Right cardiac atrium (tissue), 5 donors: ENCODE results near the gene EPSTI1. TPM values are rescaled to one million over a fixed set of nuclear protein-coding genes. Genes with fewer than 3 reads are reported as not detected.

Experiments used
- ATAC-seq, 2 donors: fragments of 200-7000 bp; cut with Tn5 transposase; one replicate each; pipeline versions ENCODE4 v1.8.0 to v1.9.1; 2020; ENCODE audit warnings: moderate library complexity in 2 of 2, mild to moderate bottlenecking in 1 of 2
- DNase-seq, 3 donors: peaks; one replicate each; pipeline ENCODE4 v3.0.0-alpha.2; 2020
- H3K27ac ChIP-seq: one replicate; pipeline ENCODE4 v1.5.1; 2013; ENCODE audit warnings: mild to moderate bottlenecking, low read length, control low read depth, moderate library complexity
- H3K27me3 ChIP-seq: one replicate; pipeline ENCODE4 v1.6.1; 2013; ENCODE audit not compliant: control insufficient read depth, insufficient read depth
- H3K4me1 ChIP-seq: one replicate; pipeline ENCODE4 v1.6.1; 2013; ENCODE audit warnings: low read length; ENCODE audit not compliant: control insufficient read depth, insufficient read depth
- H3K4me3 ChIP-seq: one replicate; pipeline ENCODE4 v1.5.1; 2013; ENCODE audit warnings: low read length, control low read depth
- H3K9me3 ChIP-seq: one replicate; pipeline ENCODE4 v1.6.1; 2013; ENCODE audit warnings: low read length; ENCODE audit not compliant: control insufficient read depth
- WGBS: extraction: QIAGEN DNeasy Blood & Tissue Kit; methylation state at CpG from one replicate; pipeline ENCODE4 v1.1.7; 2013; 5-methylcytosine and 5-hydroxymethylcytosine counted together
- intact Hi-C, 4 donors: fragments of 100-400 bp; cut with DNase I; formaldehyde crosslinking; loops; one replicate each; pipeline versions ENCODE4 v1.11.0 to v1.14.0; 2022 to 2023
- polyA plus RNA-seq: library from polyadenylated mRNA; stranded (reverse); fragments of 200-250 nt; gene quantifications from one replicate; pipeline ENCODE4 v1.2.3, GENCODE V29; 2013
- total RNA-seq, 4 donors: library from RNA; stranded (reverse); fragmentation: NEBNext Ultra II Directional; extraction: Animal tissue kit (Norgen Biotek cat#: 25700); gene quantifications; one replicate each; pipeline ENCODE4 v1.2.1, GENCODE V29; 2021
- donor health status: healthy with polysubstance abuse.
- donor health status: DM: no; HTN: yes; CAD: no.
- donor health status: DM: no; HTN: no; CAD: no.
- donor health status: DM: no; HTN: yes; CAD: no; lungs with severe emphysema.
- donor health status: DM: yes; HTN: yes; CAD: no.

EPSTI1 gene
- total and polyA plus RNA-seq, 5 donors: 1.8 to 8.5 (median 4.8) TPM

GRCh38 chr13:42849200-42849599, 142.8 kb downstream of the EPSTI1 start:
- ATAC-seq (no peak), DNase-seq (no peak)
- Histone ChIP-seq H3K9me3 (no peaks in the 10 kb centered on the region), H3K27me3 (no peaks in the 10 kb centered on the region), H3K4me1 (no peaks in the 10 kb centered on the region), H3K27ac (no peak overlapping the region), H3K4me3 (no peak overlapping the region)
- intact Hi-C loops: no loop called here
- 96% methylated on average over 2 of the region's 2 CpGs for WGBS

- WGBS: 48% methylated on average over 3 of the region's 3 CpGs
- DNase-seq (no peak), ATAC-seq (no peak)
- Histone ChIP-seq H3K4me1 (no peaks in the 10 kb centered on the region), H3K27me3 (no peaks in the 10 kb centered on the region), H3K4me3 (no peak overlapping the region), H3K27ac (no peak overlapping the region), H3K9me3 (no peaks in the 10 kb centered on the region)
- intact Hi-C loops: no loop called here
Measured at GRCh38 chr13:42847891-42848663, 144.0 kb downstream of the EPSTI1 start.

GRCh38 chr13:42836930-42837690, 154.9 kb downstream of the EPSTI1 start:
- intact Hi-C loops: no loop called here
- DNase-seq: no peak
- Histone ChIP-seq H3K9me3 (no peaks in the 10 kb centered on the region), H3K27ac (no peak overlapping the region), H3K27me3 (no peaks in the 10 kb centered on the region), H3K4me1 (no peaks in the 10 kb centered on the region), H3K4me3 (no peak overlapping the region)
- WGBS: 40% methylated on average over 10 of the region's 10 CpGs
- ATAC-seq: peak in 1 of 2 donors; percentile 65

Other genes with a start within 250 kb of the EPSTI1 start
- gene FAM216B, start 210.7 kb downstream of the EPSTI1 start, total RNA-seq: 10 to 100 TPM; 16.4 to 91.9 (median 48.9) TPM
- gene FAM216B, start 210.7 kb downstream of the EPSTI1 start, polyA plus RNA-seq: 10.5 TPM
- 10 to 100 TPM; 21.8 to 32.9 (median 30.9) TPM for gene DNAJC15, start 31.3 kb upstream of the EPSTI1 start, total RNA-seq
- gene DNAJC15, start 31.3 kb upstream of the EPSTI1 start, polyA plus RNA-seq: 44.4 TPM